Activated T-helper 2 cell treated with anti-CD3 and anti-CD28 coated beads, Interferon-gamma antibody, Interleukin-2, Interleukin-4, amounts not matched to agents 10 μg/mL and 5 μg/mL and 100 μg/mL, durations not matched to agents 14 hours and 24 hours and 36 hours (primary cell): ENCODE measurements around the gene CARMIL1. TPM values are rescaled to one million over a fixed set of nuclear protein-coding genes. Genes with fewer than 3 reads are reported as not detected.

Source experiments
- DNase-seq: peaks from one replicate; pipeline ENCODE4 v3.0.0; 2021; ENCODE audit warnings: low spot score
- H3K27ac Mint-ChIP-seq: one replicate; pipeline ENCODE4 v1.8.0; 2021; ENCODE audit warnings: mixed read lengths
- H3K27me3 Mint-ChIP-seq: one replicate; pipeline ENCODE4 v1.8.0; 2021; ENCODE audit warnings: low read depth, mixed read lengths
- H3K36me3 Mint-ChIP-seq: one replicate; pipeline ENCODE4 v1.8.0; 2021; ENCODE audit warnings: low read depth, mixed read lengths
- H3K4me1 Mint-ChIP-seq: one replicate; pipeline ENCODE4 v1.8.0; 2021; ENCODE audit warnings: low read depth, mixed read lengths
- H3K4me3 Mint-ChIP-seq: one replicate; pipeline ENCODE4 v1.8.0; 2021; ENCODE audit warnings: low read depth, mild to moderate bottlenecking, moderate library complexity, mixed read lengths
- H3K9me3 Mint-ChIP-seq: one replicate; pipeline ENCODE4 v1.8.0; 2021; ENCODE audit warnings: mixed read lengths
- intact Hi-C: fragments of 100-400 bp; cut with micrococcal nuclease; formaldehyde crosslinking; loops from one replicate; pipeline ENCODE4 v1.15.1; 2023
- total RNA-seq: library from RNA; stranded (reverse); gene quantifications from 2 replicates; pipeline ENCODE4 v1.2.3, GENCODE V29; 2022

The CARMIL1 gene
- total RNA-seq, 1 donor from 2014 or later, result 1.7 TPM

DNA sequence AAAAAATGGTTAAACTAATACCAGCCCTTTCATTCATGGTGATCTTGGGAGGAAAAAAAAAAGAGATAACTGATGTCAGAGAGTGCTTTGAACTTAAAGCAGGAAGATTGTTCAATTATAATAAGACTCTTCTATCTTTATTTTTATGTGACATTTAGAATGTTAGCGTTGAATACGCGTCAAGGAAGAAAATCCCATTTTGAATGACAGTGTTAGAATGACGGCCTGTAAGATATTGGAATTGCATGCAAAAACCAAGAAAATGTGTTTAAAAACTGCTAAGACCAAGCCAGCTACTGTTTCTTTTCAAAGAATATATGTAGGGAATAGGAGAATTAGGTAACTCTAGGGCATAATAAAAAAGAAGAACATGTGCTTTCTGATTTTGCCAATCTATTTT is 123.0 kb downstream of the CARMIL1 start:
- no peak overlapping the region for H3K4me3 Mint-ChIP-seq
- no peaks in the 10 kb centered on the region for H3K9me3 Mint-ChIP-seq
- H3K4me1 Mint-ChIP-seq, result peaks cover 4% of the 10 kb centered on the region
- no peaks in the 10 kb centered on the region for H3K27me3 Mint-ChIP-seq
- H3K27ac Mint-ChIP-seq, result no peak overlapping the region
- no peak for DNase-seq
- H3K36me3 Mint-ChIP-seq, result no peaks in the 10 kb centered on the region
- intact Hi-C loops, result no loop called here

DNA sequence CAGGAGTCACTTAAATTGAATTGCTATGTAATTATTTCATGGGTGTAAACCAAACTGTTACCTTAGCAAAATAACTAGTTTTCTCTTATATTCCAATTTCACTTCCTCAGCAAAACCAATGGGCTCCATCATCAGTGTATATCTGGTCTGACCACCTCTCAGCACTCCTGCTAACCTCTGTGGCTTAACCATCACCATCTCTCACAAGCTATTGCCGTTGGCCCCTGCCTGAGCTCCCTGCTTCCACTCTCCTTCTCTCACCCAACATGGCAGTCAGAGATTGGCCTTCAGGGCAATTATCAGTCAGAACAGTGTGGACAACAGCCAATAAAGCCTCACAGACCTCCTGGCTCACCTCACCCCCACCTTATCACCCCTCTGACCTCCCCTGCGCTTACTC is 124.0 kb downstream of the CARMIL1 start:
- intact Hi-C loops, result no loop called here
- no peak for DNase-seq

DNA sequence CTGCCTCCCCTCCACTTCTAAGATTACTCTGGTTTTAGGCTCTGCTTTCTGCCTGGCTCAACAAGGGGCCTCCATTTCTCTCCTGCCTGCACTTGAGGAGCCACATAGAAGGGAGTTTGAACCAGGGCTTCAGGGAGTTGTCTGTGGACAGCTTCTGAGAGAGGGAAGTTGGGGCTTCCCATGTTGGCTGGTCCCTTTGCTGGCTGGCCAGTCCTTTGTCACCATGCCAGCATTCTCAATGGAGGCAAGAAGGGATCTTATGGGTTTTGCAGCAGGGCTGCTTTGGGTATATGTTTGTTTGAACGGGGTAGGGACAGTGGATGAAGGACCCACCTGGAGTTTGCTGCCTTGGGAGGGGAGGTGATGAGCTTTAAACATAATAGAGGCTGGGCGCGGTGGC is 124.9 kb downstream of the CARMIL1 start:
- Mint-ChIP-seq H3K9me3 (no peaks in the 10 kb centered on the region), H3K27me3 (no peaks in the 10 kb centered on the region), H3K4me3 (peak overlapping the region; percentile 43), H3K27ac (peak overlapping the region; percentile 29), H3K4me1 (peaks cover 4% of the 10 kb centered on the region), H3K36me3 (no peaks in the 10 kb centered on the region)
- intact Hi-C loops, result loop anchor here (2.0 kb wide), 1 partner anchor 33 kb away; no protein-coding TSS in a partner anchor
- no peak for DNase-seq

More for the DNA sequence above, 124.0 kb downstream of the CARMIL1 start:
- Mint-ChIP-seq H3K9me3 (no peaks in the 10 kb centered on the region), H3K4me1 (peaks cover 4% of the 10 kb centered on the region), H3K27me3 (no peaks in the 10 kb centered on the region), H3K4me3 (no peak overlapping the region), H3K36me3 (no peaks in the 10 kb centered on the region), H3K27ac (no peak overlapping the region)

DNA sequence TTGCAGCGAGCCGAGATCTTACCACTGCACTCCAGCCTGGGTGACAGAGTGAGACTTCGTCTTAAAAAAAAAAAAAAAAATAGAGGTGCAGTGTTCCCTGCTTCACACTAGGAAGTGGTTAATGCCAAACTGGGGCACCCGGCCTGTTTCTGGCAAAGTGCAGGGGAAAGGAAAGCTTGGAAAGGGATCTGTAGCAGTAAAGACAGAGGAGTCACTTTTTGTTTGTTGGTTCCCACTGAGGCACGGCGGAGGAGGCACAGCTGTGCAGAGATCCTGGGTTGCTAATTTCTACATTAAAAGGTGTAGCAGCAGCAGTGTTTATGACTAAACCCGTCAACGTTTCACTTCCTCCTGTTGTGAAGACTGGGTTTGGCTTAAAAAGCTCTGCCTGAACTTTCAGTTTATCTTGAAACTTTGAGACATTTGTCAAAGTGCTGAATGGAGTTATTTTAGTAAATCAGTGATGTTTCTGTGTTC is 125.6 kb downstream of the CARMIL1 start:
- Mint-ChIP-seq H3K27me3 (no peaks in the 10 kb centered on the region), H3K4me1 (peaks cover 4% of the 10 kb centered on the region), H3K36me3 (no peaks in the 10 kb centered on the region), H3K9me3 (no peaks in the 10 kb centered on the region), H3K4me3 (peak overlapping the region; percentile 43), H3K27ac (peak overlapping the region; percentile 68)
- peak; percentile 14 for DNase-seq
- intact Hi-C loops, result loop anchor here (2.0 kb wide), 1 partner anchor 34 kb away; no protein-coding TSS in a partner anchor

DNA sequence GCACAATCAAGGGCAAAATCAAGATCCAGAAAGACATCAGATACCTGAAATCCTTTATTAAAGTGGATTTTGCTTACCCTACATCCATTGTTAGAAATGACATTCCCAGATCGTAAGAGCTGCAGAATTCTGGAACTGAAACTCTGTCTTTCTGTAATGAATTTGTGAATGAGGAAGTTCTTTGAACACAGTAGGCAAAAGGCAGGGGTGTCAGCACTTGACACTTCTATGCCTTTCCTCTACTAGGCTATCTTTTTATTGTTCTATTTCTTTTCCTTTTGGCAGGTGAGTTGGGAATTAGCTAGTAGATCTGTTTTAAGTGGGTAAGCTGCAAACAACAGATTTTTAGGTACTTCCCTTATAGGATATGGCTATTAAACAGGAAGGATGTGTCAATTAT is 126.3 kb downstream of the CARMIL1 start:
- Mint-ChIP-seq H3K4me1 (peaks cover 10% of the 10 kb centered on the region), H3K27ac (no peak overlapping the region), H3K36me3 (no peaks in the 10 kb centered on the region), H3K9me3 (no peaks in the 10 kb centered on the region), H3K4me3 (no peak overlapping the region), H3K27me3 (no peaks in the 10 kb centered on the region)
- intact Hi-C loops, result loop anchor here (2.0 kb wide), 1 partner anchor 35 kb away; no protein-coding TSS in a partner anchor
- no peak for DNase-seq

DNA sequence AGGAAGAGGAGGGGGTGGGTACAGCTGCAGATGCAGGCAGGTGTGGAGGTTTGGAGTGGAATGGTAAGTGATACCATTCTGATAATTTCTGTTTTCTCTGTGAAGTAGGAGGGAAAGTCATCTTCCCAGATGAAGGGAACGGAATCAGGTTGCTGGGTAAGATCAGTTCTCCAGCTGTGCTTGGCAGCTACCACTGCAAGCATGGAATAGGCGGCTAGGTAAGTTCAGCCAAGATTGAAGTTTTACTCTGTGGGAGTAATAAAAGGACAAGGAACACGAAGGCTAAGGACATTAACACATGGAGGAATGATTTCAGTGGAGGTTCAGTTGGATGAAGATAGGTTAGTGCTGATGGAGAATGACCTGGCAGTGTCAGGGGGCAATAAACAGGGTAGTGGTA is 128.3 kb downstream of the CARMIL1 start:
- Mint-ChIP-seq H3K27me3 (no peaks in the 10 kb centered on the region), H3K27ac (no peak overlapping the region), H3K4me3 (no peak overlapping the region), H3K4me1 (peaks cover 13% of the 10 kb centered on the region), H3K36me3 (no peaks in the 10 kb centered on the region), H3K9me3 (no peaks in the 10 kb centered on the region)
- intact Hi-C loops, result no loop called here
- DNase-seq, result no peak

DNA sequence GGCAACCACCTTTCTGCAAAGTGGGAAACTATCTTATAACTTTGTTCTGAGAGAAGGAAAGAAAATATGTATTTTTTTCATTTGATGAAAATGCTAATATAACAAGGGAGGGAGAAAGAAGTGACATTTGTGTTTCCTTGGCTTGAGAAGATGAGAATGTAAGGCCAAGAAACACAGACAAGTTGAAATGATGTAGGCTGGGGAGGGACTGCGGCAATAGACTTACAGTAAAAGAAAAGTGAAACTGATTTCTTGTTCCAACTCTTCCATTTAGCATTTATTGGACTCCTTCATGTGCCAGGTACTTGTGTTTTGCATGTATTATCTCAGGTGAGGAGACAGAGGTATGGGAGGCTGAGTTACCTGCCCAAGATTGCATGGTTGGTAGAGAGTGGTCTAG is 130.9 kb downstream of the CARMIL1 start:
- Mint-ChIP-seq H3K36me3 (no peaks in the 10 kb centered on the region), H3K4me3 (peak overlapping the region; percentile 43), H3K4me1 (peaks cover 16% of the 10 kb centered on the region), H3K27me3 (no peaks in the 10 kb centered on the region), H3K9me3 (no peaks in the 10 kb centered on the region), H3K27ac (no peak overlapping the region)
- intact Hi-C loops, result no loop called here
- DNase-seq, result no peak

DNA sequence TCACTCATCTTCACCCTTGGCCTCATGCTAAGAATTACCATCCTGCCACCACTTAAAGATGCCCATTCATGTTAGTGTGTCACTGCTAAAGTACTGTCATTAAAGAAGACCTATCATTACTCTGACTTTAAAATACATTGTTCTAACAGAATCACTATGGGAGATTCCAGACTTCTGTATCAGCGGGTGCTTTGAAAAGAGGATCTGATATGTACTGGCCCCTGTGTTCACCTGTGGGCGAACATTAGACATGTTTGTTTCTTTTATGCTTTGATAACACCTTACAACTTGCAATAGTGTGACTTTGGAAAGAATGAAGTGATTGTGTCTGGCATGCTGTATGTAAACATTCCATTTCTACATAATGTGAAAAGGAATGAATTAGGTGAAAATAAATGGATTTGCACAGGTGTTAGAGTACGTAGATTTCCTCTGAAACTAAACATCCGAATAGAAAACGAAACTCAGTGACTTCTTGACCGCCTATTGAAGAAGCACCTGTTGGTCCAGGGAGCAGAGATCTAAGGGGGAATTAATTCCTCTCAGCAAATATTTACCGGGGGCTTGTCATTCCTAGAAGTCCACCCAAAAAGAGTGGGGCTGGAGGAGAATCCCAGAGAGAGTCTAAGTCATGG is 132.3 kb downstream of the CARMIL1 start:
- Mint-ChIP-seq H3K4me3 (no peak overlapping the region), H3K9me3 (no peaks in the 10 kb centered on the region), H3K27ac (no peak overlapping the region), H3K4me1 (peaks cover 16% of the 10 kb centered on the region), H3K27me3 (peaks cover 3% of the 10 kb centered on the region), H3K36me3 (no peaks in the 10 kb centered on the region)
- no peak for DNase-seq
- intact Hi-C loops, result no loop called here

DNA sequence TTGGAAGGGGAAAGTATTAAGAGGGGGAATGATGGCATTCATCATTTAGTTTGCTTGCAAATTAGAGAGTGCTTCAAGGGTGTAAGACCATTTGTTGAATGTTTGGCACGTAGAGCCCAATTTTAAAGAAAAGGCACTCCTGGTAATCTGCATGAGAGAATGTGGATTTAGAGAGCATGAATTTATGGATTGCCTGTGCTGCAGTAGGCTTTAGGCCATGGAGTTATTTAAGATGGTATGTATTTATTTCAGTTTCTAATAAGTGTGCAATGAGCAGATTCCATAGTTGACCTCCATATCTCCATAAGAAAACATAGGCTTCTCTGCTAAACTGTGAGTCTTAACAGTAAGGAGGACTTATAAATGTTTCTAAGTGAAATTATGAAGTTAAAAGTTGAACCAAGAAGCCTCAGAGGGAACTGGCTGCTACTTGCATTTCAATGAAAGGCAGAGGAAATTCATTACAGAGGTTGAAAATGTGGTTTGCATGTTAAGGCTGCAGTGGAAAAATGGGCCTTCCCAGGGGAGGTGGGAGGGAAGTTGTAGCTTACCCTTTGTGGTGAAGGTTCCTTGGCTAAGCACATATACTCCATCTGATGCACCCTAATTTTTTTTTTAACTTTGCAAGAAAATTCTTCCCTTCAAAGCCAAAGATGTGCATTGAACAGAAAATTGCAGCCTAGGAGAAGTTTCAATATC is 134.2 kb downstream of the CARMIL1 start:
- Mint-ChIP-seq H3K4me1 (peaks cover 16% of the 10 kb centered on the region), H3K9me3 (no peaks in the 10 kb centered on the region), H3K27me3 (peaks cover 3% of the 10 kb centered on the region), H3K4me3 (no peak overlapping the region), H3K27ac (no peak overlapping the region), H3K36me3 (no peaks in the 10 kb centered on the region)
- intact Hi-C loops, result no loop called here
- DNase-seq, result no peak

DNA sequence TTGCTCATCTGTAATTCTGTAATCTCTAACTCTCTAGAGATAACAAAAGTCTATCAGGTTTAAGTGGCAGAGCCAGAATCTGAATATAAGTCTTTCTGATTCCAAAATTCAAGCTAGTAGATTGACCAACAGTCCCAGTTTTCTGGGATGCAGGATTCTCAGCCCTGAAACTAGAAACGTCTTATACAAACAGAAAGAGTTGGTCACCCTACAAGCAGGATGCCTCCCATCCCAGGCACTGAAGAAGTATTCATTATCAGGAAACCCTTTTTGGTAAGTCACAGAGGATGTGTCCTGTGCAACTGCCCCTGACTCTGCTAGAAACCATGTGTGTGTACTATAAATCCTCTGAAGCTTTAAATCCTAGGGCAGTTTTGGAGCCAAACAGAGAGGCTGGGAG is 135.0 kb downstream of the CARMIL1 start:
- no peak overlapping the region for H3K27ac Mint-ChIP-seq

DNA sequence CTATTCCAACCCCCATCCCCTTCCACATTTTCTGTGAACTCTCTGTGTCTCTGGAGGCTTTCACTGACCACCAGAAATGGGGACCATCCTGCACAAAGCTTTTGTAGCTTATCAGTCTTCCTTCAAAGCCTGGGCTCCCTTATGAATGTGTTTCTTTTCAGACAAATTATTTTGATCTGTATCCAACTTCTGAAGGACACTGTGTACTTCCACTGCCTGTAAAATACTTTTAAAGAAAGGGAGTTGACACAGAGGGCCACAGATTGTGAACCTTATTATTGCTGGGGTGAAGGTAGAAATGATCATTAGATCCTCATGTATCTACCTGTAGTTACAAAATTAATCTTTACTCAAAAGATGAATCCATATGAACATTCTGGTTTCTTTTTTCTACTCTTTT is 135.6 kb downstream of the CARMIL1 start:
- Mint-ChIP-seq H3K27me3 (peaks cover 3% of the 10 kb centered on the region), H3K9me3 (no peaks in the 10 kb centered on the region), H3K4me1 (peaks cover 16% of the 10 kb centered on the region), H3K36me3 (no peaks in the 10 kb centered on the region), H3K4me3 (no peak overlapping the region), H3K27ac (no peak overlapping the region)
- intact Hi-C loops, result no loop called here
- DNase-seq, result no peak

More for the DNA sequence above, 135.0 kb downstream of the CARMIL1 start:
- Mint-ChIP-seq H3K27me3 (peaks cover 3% of the 10 kb centered on the region), H3K4me3 (no peak overlapping the region), H3K36me3 (no peaks in the 10 kb centered on the region), H3K4me1 (peaks cover 16% of the 10 kb centered on the region), H3K9me3 (no peaks in the 10 kb centered on the region)
- no peak for DNase-seq
- intact Hi-C loops, result no loop called here

DNA sequence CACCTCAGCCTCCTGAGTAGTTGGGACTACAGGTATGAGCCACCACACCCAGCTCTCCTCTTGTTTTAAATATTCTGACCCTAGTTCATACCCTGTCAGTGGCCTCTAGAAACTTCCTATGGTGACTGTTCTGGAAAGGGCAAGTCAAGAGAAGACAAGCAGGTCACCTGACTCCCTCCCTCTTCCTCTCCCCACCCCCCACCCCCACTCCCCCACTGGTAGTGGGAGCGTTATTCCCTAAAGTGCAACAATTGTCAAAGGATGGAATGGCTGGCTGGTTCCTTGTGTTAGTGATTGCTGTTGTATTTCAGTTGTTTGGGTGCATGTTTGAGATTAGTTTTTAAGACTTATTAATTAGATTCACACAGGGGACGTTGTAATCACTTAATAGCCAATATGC is 136.1 kb downstream of the CARMIL1 start:
- Mint-ChIP-seq H3K4me1 (peaks cover 12% of the 10 kb centered on the region), H3K4me3 (no peak overlapping the region), H3K36me3 (no peaks in the 10 kb centered on the region), H3K27me3 (peaks cover 3% of the 10 kb centered on the region), H3K27ac (no peak overlapping the region), H3K9me3 (no peaks in the 10 kb centered on the region)
- no peak for DNase-seq
- intact Hi-C loops, result no loop called here

DNA sequence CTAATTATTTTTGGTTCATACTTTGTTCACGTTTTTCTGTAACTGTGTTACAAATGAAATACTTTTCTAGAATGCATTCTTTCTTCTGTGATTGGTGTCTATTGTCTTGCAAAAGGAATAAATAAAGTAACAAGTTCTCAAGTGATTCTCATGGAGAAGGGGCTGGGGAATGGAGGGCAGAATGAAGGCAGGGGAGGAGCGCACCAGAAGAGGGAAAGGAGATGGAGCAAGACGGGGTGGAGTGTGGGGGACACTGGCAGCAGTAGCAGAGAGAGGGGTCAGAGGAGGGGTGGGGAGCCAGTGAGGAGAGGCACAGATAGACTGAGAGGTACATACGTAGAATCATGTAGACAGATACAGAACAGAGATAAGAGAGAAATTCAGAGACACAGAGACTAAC is 136.5 kb downstream of the CARMIL1 start:
- DNase-seq, result no peak

More for the DNA sequence above, 136.5 kb downstream of the CARMIL1 start:
- H3K4me3 Mint-ChIP-seq, result no peak overlapping the region
- H3K27me3 Mint-ChIP-seq, result peaks cover 3% of the 10 kb centered on the region
- H3K36me3 Mint-ChIP-seq, result no peaks in the 10 kb centered on the region
- peaks cover 10% of the 10 kb centered on the region for H3K4me1 Mint-ChIP-seq
- H3K27ac Mint-ChIP-seq, result no peak overlapping the region
- no peaks in the 10 kb centered on the region for H3K9me3 Mint-ChIP-seq
- intact Hi-C loops, result no loop called here
